HepG2 (cell line): ENCODE measurements around the gene POLDIP3. TPM values are rescaled to one million over a fixed set of nuclear protein-coding genes. Genes with fewer than 3 reads are reported as not detected.

ENCODE experiments used
- DMTF1 ChIP-seq: sonication (generic); formaldehyde crosslinking; IDR thresholded peaks from 2 replicates; pipeline ENCODE4 v1.4.0; 2020; ENCODE audit warnings: mild to moderate bottlenecking, missing genetic modification reagents
- DNMT3B ChIP-seq: conservative IDR thresholded peaks from 2 replicates; pipeline ENCODE4 v1.6.1; 2016; ENCODE audit warnings: missing biosample characterization, control low read depth
- EEA1 ChIP-seq: sonication (generic); formaldehyde crosslinking; IDR thresholded peaks from 2 replicates; pipeline ENCODE4 v1.5.1; 2020; ENCODE audit warnings: mild to moderate bottlenecking, missing genetic modification reagents, borderline replicate concordance
- FOXA3 ChIP-seq: IDR thresholded peaks from 2 replicates; pipeline ENCODE4 v1.6.1; 2016; ENCODE audit warnings: missing genetic modification reagents, missing compliant biosample characterization
- JUNB ChIP-seq: sonication (generic); formaldehyde crosslinking; IDR thresholded peaks from 2 replicates; pipeline ENCODE4 v1.8.0; 2022; ENCODE audit warnings: missing genetic modification reagents, mild to moderate bottlenecking, borderline replicate concordance
- NR2F1 ChIP-seq, 2 experiments: fragments of 450-650 bp in 1 of 2; formaldehyde crosslinking in 1 of 2; IDR thresholded peaks; 2 replicates each; pipeline versions ENCODE4 v1.5.0 to v1.6.1; 2016 to 2020; ENCODE audit warnings: mild to moderate bottlenecking in 1 of 2, missing compliant biosample characterization in 1 of 2, missing genetic modification reagents in 1 of 2, moderate library complexity in 1 of 2
- NRL ChIP-seq: sonication (generic); formaldehyde crosslinking; IDR thresholded peaks from 2 replicates; pipeline ENCODE4 v1.5.0; 2020; ENCODE audit warnings: missing genetic modification reagents, mild to moderate bottlenecking, moderate library complexity, borderline replicate concordance
- PHF8 ChIP-seq: sonication (generic); formaldehyde crosslinking; IDR thresholded peaks from 2 replicates; pipeline ENCODE4 v1.5.0; 2020; ENCODE audit warnings: missing genetic modification reagents
- RXRB ChIP-seq: IDR thresholded peaks from 2 replicates; pipeline ENCODE4 v1.6.1; 2016; ENCODE audit warnings: borderline replicate concordance, missing genetic modification reagents, missing compliant biosample characterization
- SALL2 ChIP-seq: sonication (generic); formaldehyde crosslinking; IDR thresholded peaks from 2 replicates; pipeline ENCODE4 v1.8.1; 2023; ENCODE audit warnings: mild to moderate bottlenecking, missing genetic modification reagents, inconsistent platforms
- SIX4 ChIP-seq: sonication (generic); formaldehyde crosslinking; IDR thresholded peaks from 2 replicates; pipeline ENCODE4 v1.4.0; 2020; ENCODE audit warnings: missing genetic modification reagents
- SMC3 ChIP-seq: IDR thresholded peaks from 2 replicates; pipeline ENCODE4 v1.6.1; 2011; ENCODE audit warnings: low read length, improper control_type of control experiment
- TSC22D2 ChIP-seq: sonication (generic); formaldehyde crosslinking; IDR thresholded peaks from 2 replicates; pipeline ENCODE4 v1.5.1; 2020; ENCODE audit warnings: missing genetic modification reagents, mild to moderate bottlenecking, borderline replicate concordance
- ZBTB46 ChIP-seq: sonication (generic); formaldehyde crosslinking; IDR thresholded peaks from 2 replicates; pipeline ENCODE4 v1.4.0; 2020; ENCODE audit warnings: mild to moderate bottlenecking, missing genetic modification reagents, borderline replicate concordance
- ZFP62 ChIP-seq: sonication (generic); formaldehyde crosslinking; IDR thresholded peaks from 2 replicates; pipeline ENCODE4 v1.4.0; 2020; ENCODE audit warnings: missing genetic modification reagents
- ZNF362 ChIP-seq: sonication (generic); formaldehyde crosslinking; IDR thresholded peaks from 2 replicates; pipeline ENCODE4 v1.4.0; 2020; ENCODE audit warnings: missing genetic modification reagents, mild to moderate bottlenecking, borderline replicate concordance
- ZNF510 ChIP-seq: sonication (generic); formaldehyde crosslinking; IDR thresholded peaks from 2 replicates; pipeline ENCODE4 v1.4.0; 2020; ENCODE audit warnings: low read depth, mild to moderate bottlenecking, missing genetic modification reagents
- ZNF546 ChIP-seq: sonication (generic); formaldehyde crosslinking; conservative IDR thresholded peaks from 2 replicates; pipeline ENCODE4 v1.8.1; 2023; ENCODE audit warnings: mild to moderate bottlenecking, missing genetic modification reagents
- ZNF547 ChIP-seq: sonication (generic); formaldehyde crosslinking; IDR thresholded peaks from 2 replicates; pipeline ENCODE4 v1.5.1; 2020; ENCODE audit warnings: mild to moderate bottlenecking, missing genetic modification reagents
- ZNF550 ChIP-seq: sonication (generic); formaldehyde crosslinking; IDR thresholded peaks from 2 replicates; pipeline ENCODE4 v1.4.0; 2020; ENCODE audit warnings: mild to moderate bottlenecking, missing genetic modification reagents, borderline replicate concordance
- ZNF562 ChIP-seq: sonication (generic); formaldehyde crosslinking; IDR thresholded peaks from 2 replicates; pipeline ENCODE4 v1.8.0; 2022; ENCODE audit warnings: missing genetic modification reagents, borderline replicate concordance
- ZNF724P ChIP-seq: sonication (generic); formaldehyde crosslinking; IDR thresholded peaks from 2 replicates; pipeline ENCODE4 v1.8.0; 2022; ENCODE audit warnings: missing genetic modification reagents, borderline replicate concordance
- polyA plus RNA-seq, 8 experiments: library from polyadenylated mRNA; depleted of rRNA in 3 of 8; stranded (reverse) in 7 of 8; unstranded in 1 of 8; fragments of >200 nt; fragmentation: Illumina TruSeq in 4 of 8; extraction: Trizol in 4 of 8; gene quantifications; 2 replicates each; pipeline versions ENCODE4 v1.2.1 to v1.2.3, GENCODE V29; 2011 to 2016; ENCODE audit warnings: low read depth in 4 of 8, missing spikeins in 1 of 8, mixed read lengths in 1 of 8; ENCODE audit not compliant: insufficient read depth in 1 of 8
- total RNA-seq, 5 experiments: library from RNA; depleted of rRNA; stranded (reverse); fragments of >200 nt; fragmentation: Illumina TruSeq; extraction: Trizol; gene quantifications; 2 replicates each; pipeline ENCODE4 v1.2.3, GENCODE V29; 2016; ENCODE audit warnings: low read depth in 1 of 5
- TF ChIP-seq, protein P1 (sequence below): IDR thresholded peaks from 2 replicates; pipeline ENCODE4 v1.6.1; 2016

POLDIP3 gene
- total and polyA plus RNA-seq, 2 of the 13 experiments (the other 11 are each of a cell fraction or from before 2014, with no cell fraction given), result 45.8 to 47.4 TPM

DNA sequence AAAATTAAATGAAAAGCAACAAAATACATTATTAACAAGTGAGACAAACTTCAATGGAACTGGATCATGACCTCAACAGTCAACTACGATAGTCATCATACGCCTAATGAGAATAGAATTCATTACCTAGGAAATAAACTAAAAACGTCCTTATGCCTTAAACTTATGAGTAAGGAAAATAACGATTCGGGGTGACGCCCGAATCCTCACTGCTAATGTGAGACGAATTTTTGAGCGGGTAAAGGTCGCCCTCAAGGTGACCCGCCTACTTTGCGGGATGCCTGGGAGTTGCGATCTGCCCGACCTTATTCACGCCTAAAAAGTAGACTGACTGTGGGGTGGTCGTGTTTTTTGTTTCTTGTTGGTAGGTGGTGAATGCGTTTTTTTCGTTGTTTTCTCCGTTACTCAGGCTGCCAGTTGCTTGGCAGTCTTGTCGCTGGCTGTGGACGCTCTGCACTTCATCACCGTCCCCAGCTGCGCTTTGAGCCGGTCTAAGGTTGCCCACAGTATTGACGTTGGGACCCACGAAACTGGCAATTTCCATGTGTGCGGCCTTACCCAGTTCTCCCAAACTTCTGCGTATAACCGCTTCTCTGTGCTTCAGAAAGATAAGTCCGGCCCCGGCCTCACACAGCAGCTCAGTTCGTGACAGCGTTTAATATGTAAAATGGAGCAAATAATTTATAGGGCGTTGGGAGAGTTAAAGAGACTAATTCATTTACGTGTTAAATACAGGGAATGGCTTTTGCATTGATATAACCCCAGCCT, 593 bp upstream of the POLDIP3 start (continued):
- TF ChIP-seq ZNF546 (CRISPR knock-in tag) (no peak; the same call in 1 of the 2 replicates), ZNF510 (CRISPR knock-in tag) (0 out of 2 replicates have a peak, but pooled peaks have one; percentile 50), TSC22D2 (CRISPR knock-in tag) (peak; percentile 48; the same call in 1 of the 2 replicates), SMC3 (no peak), ZNF362 (CRISPR knock-in tag) (peak; percentile 92), ZNF562 (CRISPR knock-in tag) (peak; percentile 91), JUNB (peak; percentile 82), RXRB (CRISPR knock-in tag) (peak; percentile 87; the same call in 1 of the 2 replicates), DMTF1 (CRISPR knock-in tag) (peak; percentile 83), FOXA3 (CRISPR knock-in tag) (peak; percentile 80), ZNF724P (CRISPR knock-in tag) (peak; percentile 82; the same call in 1 of the 2 replicates), EEA1 (CRISPR knock-in tag) (no peak), NRL (CRISPR knock-in tag) (peak; percentile 85), SIX4 (CRISPR knock-in tag) (peak; percentile 74), NR2F1 (CRISPR knock-in tag; IDR thresholded peaks at IDR 0.05) (peak; percentile 61 to 69), SALL2 (CRISPR knock-in tag) (peak; percentile 82), ZFP62 (CRISPR knock-in tag) (no peak), ZBTB46 (CRISPR knock-in tag) (no peak; the same call in 1 of the 2 replicates), ZNF547 (peak; percentile 50; the same call in 1 of the 2 replicates), PHF8 (CRISPR knock-in tag) (peak; percentile 77), DNMT3B (CRISPR knock-in tag) (0 out of 2 replicates have a peak, but pooled peaks have one; percentile 81), ZNF550 (no peak)
- TF ChIP-seq, protein P1, sequence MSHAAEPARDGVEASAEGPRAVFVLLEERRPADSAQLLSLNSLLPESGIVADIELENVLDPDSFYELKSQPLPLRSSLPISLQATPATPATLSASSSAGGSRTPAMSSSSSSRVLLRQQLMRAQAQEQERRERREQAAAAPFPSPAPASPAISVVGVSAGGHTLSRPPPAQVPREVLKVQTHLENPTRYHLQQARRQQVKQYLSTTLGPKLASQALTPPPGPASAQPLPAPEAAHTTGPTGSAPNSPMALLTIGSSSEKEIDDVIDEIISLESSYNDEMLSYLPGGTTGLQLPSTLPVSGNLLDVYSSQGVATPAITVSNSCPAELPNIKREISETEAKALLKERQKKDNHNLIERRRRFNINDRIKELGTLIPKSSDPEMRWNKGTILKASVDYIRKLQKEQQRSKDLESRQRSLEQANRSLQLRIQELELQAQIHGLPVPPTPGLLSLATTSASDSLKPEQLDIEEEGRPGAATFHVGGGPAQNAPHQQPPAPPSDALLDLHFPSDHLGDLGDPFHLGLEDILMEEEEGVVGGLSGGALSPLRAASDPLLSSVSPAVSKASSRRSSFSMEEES (CRISPR knock-in tag), result peak; percentile 75
